ENCODE results near the gene PI4KA. TPM values are rescaled to one million over a fixed set of nuclear protein-coding genes. Genes with fewer than 3 reads are reported as not detected.
"Not testable (repeated sequence)": the region's sequence is repeated elsewhere in the genome, so short reads cannot be mapped to it uniquely, and the experiment has no call there.

PI4KA gene
- total RNA-seq, 2 donors from 2014 or later = 72.1 to 96.0 TPM

- H3K9me3 Mint-ChIP-seq = peaks cover 7% of the 10 kb centered on the region
- peaks cover 20% of the 10 kb centered on the region for H3K27me3 Mint-ChIP-seq
- no peak for ATAC-seq (replicated peaks)
- no peak overlapping the region for H3K27ac Mint-ChIP-seq
- no peak overlapping the region for H3K4me3 Mint-ChIP-seq
- H3K4me1 Mint-ChIP-seq = no peaks in the 10 kb centered on the region
- no peaks in the 10 kb centered on the region for H3K36me3 Mint-ChIP-seq (ENCODE audit: low read depth)
Observed at GRCh38 chr22:20663137-20663828, 195.3 kb downstream of the PI4KA start.

- not testable (repeated sequence) for H3K4me3 Mint-ChIP-seq; H3K9me3 Mint-ChIP-seq; H3K27ac Mint-ChIP-seq; H3K36me3 Mint-ChIP-seq (ENCODE audit: low read depth); ATAC-seq (replicated peaks); H3K4me1 Mint-ChIP-seq
- peaks cover 24% of the 10 kb centered on the region for H3K27me3 Mint-ChIP-seq
Observed at GRCh38 chr22:20662524-20663036, 196.0 kb downstream of the PI4KA start.

- no peak for ATAC-seq (replicated peaks)
- Mint-ChIP-seq H3K9me3 (peaks cover 7% of the 10 kb centered on the region), H3K27ac (no peak overlapping the region), H3K4me3 (no peak overlapping the region), H3K27me3 (peaks cover 26% of the 10 kb centered on the region), H3K4me1 (no peaks in the 10 kb centered on the region), H3K36me3 (ENCODE audit: low read depth) (no peaks in the 10 kb centered on the region)
Observed at GRCh38 chr22:20661473-20661872, 197.1 kb downstream of the PI4KA start.

- peaks cover 7% of the 10 kb centered on the region for H3K9me3 Mint-ChIP-seq
- peaks cover 24% of the 10 kb centered on the region for H3K27me3 Mint-ChIP-seq
- H3K4me3 Mint-ChIP-seq = no peak overlapping the region
- H3K4me1 Mint-ChIP-seq = no peaks in the 10 kb centered on the region
- no peaks in the 10 kb centered on the region for H3K36me3 Mint-ChIP-seq (ENCODE audit: low read depth)
- ATAC-seq (replicated peaks) = no peak
- no peak overlapping the region for H3K27ac Mint-ChIP-seq
Observed at GRCh38 chr22:20660441-20661054, 198.1 kb downstream of the PI4KA start.

- no peak overlapping the region for H3K27ac Mint-ChIP-seq
Observed at GRCh38 chr22:20659920-20660319, 198.7 kb downstream of the PI4KA start.

GRCh38 chr22:20659258-20659657, 199.4 kb downstream of the PI4KA start:
- H3K4me3 Mint-ChIP-seq = no peak overlapping the region
- H3K27ac Mint-ChIP-seq = no peak overlapping the region
- H3K9me3 Mint-ChIP-seq = peaks cover 7% of the 10 kb centered on the region
- no peaks in the 10 kb centered on the region for H3K4me1 Mint-ChIP-seq
- no peak for ATAC-seq (replicated peaks)
- no peaks in the 10 kb centered on the region for H3K36me3 Mint-ChIP-seq (ENCODE audit: low read depth)
- peaks cover 24% of the 10 kb centered on the region for H3K27me3 Mint-ChIP-seq

More at GRCh38 chr22:20659920-20660319, 198.7 kb downstream of the PI4KA start:
- no peak overlapping the region for H3K4me3 Mint-ChIP-seq
- peaks cover 24% of the 10 kb centered on the region for H3K27me3 Mint-ChIP-seq
- H3K4me1 Mint-ChIP-seq = no peaks in the 10 kb centered on the region
- H3K36me3 Mint-ChIP-seq (ENCODE audit: low read depth) = no peaks in the 10 kb centered on the region
- peaks cover 7% of the 10 kb centered on the region for H3K9me3 Mint-ChIP-seq
- ATAC-seq (replicated peaks) = no peak

- Mint-ChIP-seq H3K4me1 (no peaks in the 10 kb centered on the region), H3K27me3 (peaks cover 24% of the 10 kb centered on the region), H3K4me3 (no peak overlapping the region), H3K36me3 (ENCODE audit: low read depth) (no peaks in the 10 kb centered on the region), H3K27ac (no peak overlapping the region), H3K9me3 (peaks cover 7% of the 10 kb centered on the region)
- no peak for ATAC-seq (replicated peaks)
Observed at GRCh38 chr22:20658433-20659222, 200.0 kb downstream of the PI4KA start.

- Mint-ChIP-seq H3K9me3 (peaks cover under 1% of the 10 kb centered on the region), H3K36me3 (ENCODE audit: low read depth) (no peaks in the 10 kb centered on the region), H3K4me1 (no peaks in the 10 kb centered on the region), H3K27me3 (peaks cover 18% of the 10 kb centered on the region), H3K27ac (no peak overlapping the region), H3K4me3 (no peak overlapping the region)
- ATAC-seq (replicated peaks) = no peak
Observed at GRCh38 chr22:20657963-20658362, 200.6 kb downstream of the PI4KA start.

Other genes with a start within 250 kb of the PI4KA start
- gene SERPIND1, start 84.7 kb downstream of the PI4KA start, total RNA-seq = under 1 TPM in 1 of 2 donors, not detected in 1; 0.11 TPM
- gene SNAP29, start 196 bp upstream of the PI4KA start, total RNA-seq = 10 to 100 TPM; 22.4 to 29.5 TPM
- gene CRKL, start 58.6 kb upstream of the PI4KA start, total RNA-seq = 100 to 1,000 TPM in 1 of 2 donors, 10 to 100 TPM in 1; 88.5 to 145 TPM
- gene AIFM3, start 108.4 kb upstream of the PI4KA start, total RNA-seq = not detected
- gene LZTR1, start 123.5 kb upstream of the PI4KA start, total RNA-seq = 10 to 100 TPM; 40.0 to 68.7 TPM
- 10 to 100 TPM; 19.6 to 27.1 TPM for gene THAP7, start 143.3 kb upstream of the PI4KA start, total RNA-seq
- under 1 TPM in 1 of 2 donors, not detected in 1; 0.28 TPM for gene P2RX6, start 156.4 kb upstream of the PI4KA start, total RNA-seq
- not detected for gene SLC7A4, start 173.8 kb upstream of the PI4KA start, total RNA-seq
- not detected for gene LRRC74B, start 187.1 kb upstream of the PI4KA start, total RNA-seq